ENCODE measurements around the gene TMOD2.

- TF ChIP-seq CTCF (IDR thresholded peaks at IDR 0.05), result no peak
- no peak for TF ChIP-seq POLR2A (IDR thresholded peaks at IDR 0.05)
These were observed 4.4 kb downstream of the TMOD2 start for GRCh38 chr15:51755790-51756189.
